Lower leg skin (tissue), 3 donors: Measurements from ENCODE around the gene BRWD1.

ENCODE experiments used
- POLR2A ChIP-seq, 2 donors: fragments of 450-650 bp; IDR thresholded peaks; one replicate each; pipeline ENCODE4 v1.6.1; 2016 to 2017; ENCODE audit warnings: antibody characterized with exemption in 2 of 2, mild to moderate bottlenecking in 1 of 2, moderate library complexity in 1 of 2
- TF ChIP-seq, protein P1 (sequence below), 3 donors: fragments of 450-650 bp; IDR thresholded peaks; one replicate each; pipeline ENCODE4 v1.5.1; 2016; ENCODE audit warnings: antibody characterized with exemption in 3 of 3, mild to moderate bottlenecking in 3 of 3, moderate library complexity in 2 of 3

DNA sequence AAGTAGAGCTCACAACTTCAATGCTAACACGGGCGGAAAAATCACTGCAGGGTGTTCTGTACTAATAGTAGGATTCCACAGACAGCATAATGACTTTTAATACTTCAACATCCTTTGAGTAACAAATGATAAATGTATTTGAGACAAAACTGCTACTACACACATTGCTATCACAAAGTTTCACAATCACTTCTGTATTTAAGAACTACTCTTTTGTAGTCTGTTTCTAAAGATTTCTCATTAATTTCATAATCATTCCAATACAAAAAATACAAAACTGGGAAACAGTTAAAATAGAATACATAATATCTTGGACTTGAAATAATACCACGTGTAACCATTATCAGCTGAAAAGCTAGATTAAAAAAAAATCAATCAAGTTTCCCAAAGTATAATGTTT is 32.8 kb upstream of the BRWD1 start:
- TF ChIP-seq, protein P1, sequence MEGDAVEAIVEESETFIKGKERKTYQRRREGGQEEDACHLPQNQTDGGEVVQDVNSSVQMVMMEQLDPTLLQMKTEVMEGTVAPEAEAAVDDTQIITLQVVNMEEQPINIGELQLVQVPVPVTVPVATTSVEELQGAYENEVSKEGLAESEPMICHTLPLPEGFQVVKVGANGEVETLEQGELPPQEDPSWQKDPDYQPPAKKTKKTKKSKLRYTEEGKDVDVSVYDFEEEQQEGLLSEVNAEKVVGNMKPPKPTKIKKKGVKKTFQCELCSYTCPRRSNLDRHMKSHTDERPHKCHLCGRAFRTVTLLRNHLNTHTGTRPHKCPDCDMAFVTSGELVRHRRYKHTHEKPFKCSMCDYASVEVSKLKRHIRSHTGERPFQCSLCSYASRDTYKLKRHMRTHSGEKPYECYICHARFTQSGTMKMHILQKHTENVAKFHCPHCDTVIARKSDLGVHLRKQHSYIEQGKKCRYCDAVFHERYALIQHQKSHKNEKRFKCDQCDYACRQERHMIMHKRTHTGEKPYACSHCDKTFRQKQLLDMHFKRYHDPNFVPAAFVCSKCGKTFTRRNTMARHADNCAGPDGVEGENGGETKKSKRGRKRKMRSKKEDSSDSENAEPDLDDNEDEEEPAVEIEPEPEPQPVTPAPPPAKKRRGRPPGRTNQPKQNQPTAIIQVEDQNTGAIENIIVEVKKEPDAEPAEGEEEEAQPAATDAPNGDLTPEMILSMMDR (IDR thresholded peaks at IDR 0.05), result no peak
- TF ChIP-seq POLR2A (IDR thresholded peaks at IDR 0.05), result no peak
